Thyroid gland (tissue), 4 donors: ENCODE measurements around the gene C3orf22.

Experiments used
- CTCF ChIP-seq, 6 experiments: fragments of 200-600 bp in 3 of 6; fragments of 450-650 bp in 3 of 6; sonication (generic) in 3 of 6; IDR thresholded peaks; one replicate each; pipeline ENCODE4 v1.5.1; 2016 to 2019; ENCODE audit warnings: antibody characterized with exemption in 6 of 6, mild to moderate bottlenecking in 2 of 6, inconsistent platforms in 1 of 6, moderate library complexity in 1 of 6
- POLR2A ChIP-seq, 2 donors: fragments of 450-650 bp; IDR thresholded peaks; one replicate each; pipeline ENCODE4 v1.6.1; 2017; ENCODE audit warnings: antibody characterized with exemption in 2 of 2, mild to moderate bottlenecking in 2 of 2, moderate library complexity in 1 of 2

- TF ChIP-seq CTCF (IDR thresholded peaks at IDR 0.05) = no peak
- no peak for TF ChIP-seq POLR2A (IDR thresholded peaks at IDR 0.05)
Measured at GRCh38 chr3:126536126-126536525, 22.6 kb downstream of the C3orf22 start.
